ENCODE measurements around the gene TMEM50B.
A peak's percentile ranks its signal among the peaks of the same experiment; 100 is the strongest.

DNA sequence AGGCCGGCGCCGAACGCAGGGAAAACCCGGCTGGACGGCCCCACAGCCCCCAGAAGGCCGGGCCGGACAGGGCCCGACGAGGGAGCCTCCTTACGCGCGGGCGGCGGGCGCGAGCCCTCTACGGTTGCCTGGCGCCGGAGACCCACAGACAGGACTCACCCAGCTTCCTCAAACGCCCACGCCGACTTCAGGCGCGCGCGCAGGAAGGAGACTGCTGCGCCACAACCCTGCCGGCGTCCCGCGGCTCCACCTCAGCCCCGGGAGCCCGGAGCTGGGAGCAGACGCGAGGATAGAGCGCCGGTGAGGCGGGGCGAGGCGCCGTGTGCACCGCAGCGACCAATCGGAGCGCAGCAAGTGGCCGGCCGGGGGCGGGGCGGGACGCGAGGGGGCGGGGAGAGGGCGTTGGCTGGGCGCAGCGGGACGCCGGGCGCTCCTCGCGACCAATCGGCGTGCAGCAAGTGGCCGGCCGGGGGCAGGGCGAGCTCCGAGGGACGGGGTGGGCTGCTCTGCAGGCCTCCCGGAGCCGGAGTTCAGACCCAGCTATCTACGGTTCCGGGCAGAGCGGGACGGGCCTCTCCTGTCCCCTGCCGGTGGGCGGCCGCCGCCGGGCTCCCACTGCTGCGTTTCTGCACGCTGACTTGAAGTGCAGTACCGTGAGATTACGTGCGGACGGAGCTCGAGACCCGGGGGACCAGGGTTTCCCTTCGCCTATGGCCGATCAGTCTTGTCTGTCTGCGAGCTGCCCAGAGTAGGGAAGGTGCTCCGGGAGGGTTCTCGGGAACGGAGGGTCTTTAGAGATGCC, at the start of gene TMEM50B:
- peak; percentile 40 for TF ChIP-seq CTCF (IDR thresholded peaks at IDR 0.05; ENCODE audit: low read length)
- no peak for TF ChIP-seq EZH2phosphoT487 (IDR thresholded peaks at IDR 0.05; ENCODE audit: low read length)
- TF ChIP-seq EZH2 (optimal IDR thresholded peaks at IDR 0.05; ENCODE audit: low read depth, low read length) = no peak
